ENCODE measurements around the gene SPNS3.

The SPNS3 gene

DNA sequence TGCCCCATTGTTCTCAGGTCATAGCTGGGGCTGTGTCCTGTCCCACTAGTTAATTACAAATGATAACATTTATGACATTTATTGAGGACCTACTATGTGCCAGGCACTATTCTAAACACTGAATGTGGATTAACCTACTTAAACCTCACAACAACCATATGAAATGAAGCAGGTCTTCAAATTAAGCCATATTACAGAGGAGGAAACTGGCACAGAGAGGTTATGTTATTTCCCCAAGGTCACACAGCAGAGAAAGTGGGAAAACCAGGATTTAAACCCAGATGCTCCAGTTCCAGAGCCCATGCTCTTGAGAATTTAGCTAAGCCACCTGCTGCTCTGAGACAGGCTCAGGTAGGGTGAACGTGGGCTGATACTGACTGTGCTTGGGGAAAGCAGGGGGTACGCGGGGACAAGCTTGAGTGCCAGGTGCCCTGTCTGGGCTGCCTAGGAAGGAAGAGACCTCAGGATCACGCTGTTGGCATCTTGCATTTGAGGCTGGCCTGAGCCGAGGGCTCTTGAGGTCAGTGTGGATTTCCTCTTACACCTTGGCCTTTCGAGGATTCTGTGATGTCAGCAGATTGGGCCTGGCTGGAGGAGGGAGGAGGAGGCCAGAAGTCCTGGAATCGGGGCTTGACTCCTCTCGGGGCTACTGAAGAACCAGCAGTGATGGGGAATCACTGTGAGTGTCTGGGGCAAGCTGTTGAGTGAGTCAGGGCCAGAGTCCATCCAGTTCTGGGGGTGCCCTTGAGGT, 73.8 kb downstream of the SPNS3 start:
- DNase-seq (ENCODE audit: low read depth in 2 of 2) = no peak

GRCh38 chr17:4508207-4508606, 74.5 kb downstream of the SPNS3 start:
- DNase-seq (ENCODE audit: low read depth in 2 of 2) = no peak

GRCh38 chr17:4509401-4509800, 75.7 kb downstream of the SPNS3 start:
- no peak for DNase-seq (ENCODE audit: low read depth in 2 of 2)

GRCh38 chr17:4509923-4510617, 76.3 kb downstream of the SPNS3 start:
- no peak for DNase-seq (ENCODE audit: low read depth in 2 of 2)

DNA sequence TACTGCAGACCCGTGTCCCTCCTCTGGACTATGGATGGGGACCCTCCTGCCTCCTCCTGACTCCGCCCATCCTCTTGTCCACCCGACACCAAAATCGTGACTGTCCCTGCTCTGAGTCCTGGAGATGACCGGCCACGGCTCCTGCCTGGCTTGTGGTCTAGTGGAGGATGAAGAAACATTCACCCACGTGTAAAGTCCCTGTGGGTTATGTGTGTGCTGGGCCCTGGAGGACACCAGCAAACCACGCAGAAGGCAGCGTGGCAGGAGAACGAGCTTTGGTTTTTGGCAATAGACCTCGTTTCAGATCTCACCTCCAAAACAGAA, 76.8 kb downstream of the SPNS3 start:
- no peak for DNase-seq (ENCODE audit: low read depth in 2 of 2)

DNA sequence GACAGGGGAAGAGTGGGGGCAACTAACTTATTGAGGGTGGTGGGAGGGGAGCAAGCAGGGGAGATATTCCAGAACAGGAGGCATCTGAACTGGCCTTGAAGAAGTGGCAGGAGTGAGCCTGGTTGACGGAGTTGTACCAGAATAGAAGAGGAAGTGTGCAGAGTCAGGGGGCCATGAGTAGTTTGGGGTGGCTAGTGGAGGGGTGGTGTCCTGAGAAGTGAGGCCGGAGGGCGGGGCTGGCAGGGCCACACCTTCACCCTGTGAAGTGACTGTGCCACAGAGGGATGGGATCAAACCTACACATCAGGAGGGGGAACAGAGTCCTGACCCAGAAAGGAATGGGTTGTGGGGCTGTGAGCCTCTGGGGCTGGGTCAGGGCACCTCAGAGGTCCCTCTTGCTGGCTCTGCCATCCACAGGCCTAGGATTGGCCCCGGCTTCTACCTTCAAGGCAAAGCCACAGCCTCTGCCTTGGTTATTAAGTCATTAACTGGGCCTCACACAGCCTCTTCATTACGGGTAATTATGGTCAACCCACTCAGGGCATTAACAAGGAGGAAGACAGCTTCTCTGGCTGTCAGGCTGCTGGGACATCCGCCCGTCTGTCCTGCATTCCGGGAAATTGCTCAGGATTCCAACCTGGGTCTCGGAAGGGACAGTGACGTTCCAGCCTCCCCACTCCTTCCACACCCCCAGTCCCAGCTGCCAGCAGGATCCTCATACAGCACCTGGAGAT, 77.6 kb downstream of the SPNS3 start:
- no peak for DNase-seq (ENCODE audit: low read depth in 2 of 2)

- no peak for DNase-seq (ENCODE audit: low read depth in 2 of 2)
Observed at GRCh38 chr17:4512156-4513112, 78.7 kb downstream of the SPNS3 start.

GRCh38 chr17:4513113-4514032, 79.6 kb downstream of the SPNS3 start:
- DNase-seq (ENCODE audit: low read depth in 2 of 2) = no peak

GRCh38 chr17:4514206-4514605, 80.5 kb downstream of the SPNS3 start:
- DNase-seq (ENCODE audit: low read depth in 2 of 2) = no peak

DNA sequence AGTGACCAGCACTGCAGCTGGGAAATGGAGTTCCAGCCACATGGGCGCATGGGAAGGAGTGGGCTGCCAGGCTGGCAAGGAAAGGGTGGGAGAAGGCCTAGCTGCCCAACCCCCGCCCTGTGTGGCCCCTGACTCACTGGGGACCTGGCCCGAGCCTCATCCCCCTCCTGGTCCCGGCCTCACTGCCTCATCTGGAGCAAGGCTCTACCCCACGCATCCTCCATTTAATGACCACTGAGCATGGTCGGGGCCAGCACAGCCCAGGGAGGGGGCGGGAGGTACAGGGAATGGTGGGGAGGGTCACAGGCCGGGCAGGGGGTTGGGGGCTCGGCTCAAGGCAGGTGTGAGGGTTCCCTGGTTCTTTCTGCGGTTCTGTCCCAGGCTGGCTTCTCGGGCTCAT, 81.0 kb downstream of the SPNS3 start:
- no peak for DNase-seq (ENCODE audit: low read depth in 2 of 2)

DNA sequence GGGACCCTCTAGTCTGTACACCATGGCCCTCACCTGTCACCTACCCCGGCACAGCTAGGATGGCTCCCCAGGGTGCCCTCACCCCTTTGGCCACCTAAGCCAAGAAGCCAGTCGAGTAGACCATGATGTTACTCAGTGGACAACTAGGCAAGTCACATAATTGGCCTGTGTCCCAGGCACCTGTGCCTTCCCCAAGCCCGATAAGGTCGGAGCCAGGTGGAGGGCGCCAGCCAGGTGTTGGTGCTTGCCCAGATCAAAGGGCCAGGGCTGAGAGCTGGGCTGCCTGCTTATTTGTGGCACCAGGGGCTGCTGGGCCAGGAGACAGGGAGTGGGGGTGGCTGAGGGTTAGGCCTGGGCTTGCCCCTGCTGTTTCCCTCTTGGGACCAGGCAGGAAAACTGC, 81.8 kb downstream of the SPNS3 start:
- DNase-seq (ENCODE audit: low read depth in 2 of 2) = no peak

- no peak for DNase-seq (ENCODE audit: low read depth in 2 of 2)
Observed at GRCh38 chr17:4516735-4517134, 83.0 kb downstream of the SPNS3 start.

- no peak for DNase-seq (ENCODE audit: low read depth in 2 of 2)
Observed at GRCh38 chr17:4518901-4519300, 85.2 kb downstream of the SPNS3 start.

DNA sequence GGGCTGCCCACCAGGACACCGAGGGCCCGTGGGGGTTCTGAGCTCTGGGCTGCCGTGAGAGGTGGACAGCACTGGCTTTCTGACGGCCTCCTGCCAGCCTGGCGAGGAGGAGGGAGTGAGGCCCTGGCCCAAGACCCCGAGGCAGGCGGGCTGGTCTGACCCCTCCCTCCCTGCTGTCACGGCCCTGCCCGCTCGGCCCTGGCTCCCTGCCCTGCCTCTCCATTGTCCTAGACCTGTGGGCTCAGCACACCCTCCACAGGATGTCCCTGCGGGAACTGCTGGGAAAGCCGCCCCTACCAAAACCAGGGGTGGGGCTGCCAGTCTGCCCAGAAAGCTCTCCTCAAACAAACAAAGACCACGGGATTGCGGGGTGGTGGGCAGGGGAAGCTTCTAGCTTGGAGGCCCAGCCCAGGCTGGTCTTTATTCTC, 85.6 kb downstream of the SPNS3 start:
- no peak for DNase-seq (ENCODE audit: low read depth in 2 of 2)

GRCh38 chr17:4520060-4520893, 86.5 kb downstream of the SPNS3 start:
- no peak for DNase-seq (ENCODE audit: low read depth in 2 of 2)

- no peak for DNase-seq (ENCODE audit: low read depth in 2 of 2)
Observed at GRCh38 chr17:4520894-4521600, 87.3 kb downstream of the SPNS3 start.

GRCh38 chr17:4522661-4523060, 88.9 kb downstream of the SPNS3 start:
- no peak for DNase-seq (ENCODE audit: low read depth in 2 of 2)

GRCh38 chr17:4523946-4524345, 90.2 kb downstream of the SPNS3 start:
- no peak for DNase-seq (ENCODE audit: low read depth in 2 of 2)

All from activated CD8-positive, alpha-beta memory T cell treated with anti-CD3 and anti-CD28 coated beads for 4 hours (primary cell).